Activated gamma-delta T cell treated with Interleukin-2 at 50 U/mL for 16 hours (primary cell): Measurements from ENCODE around the gene PIGS.
"Not testable (repeated sequence)": the region's sequence is repeated elsewhere in the genome, so short reads cannot be mapped to it uniquely, and the experiment has no call there.

Experiments used
- DNase-seq: peaks from one replicate; pipeline ENCODE4 v3.0.0-alpha.2; 2020

PIGS gene

DNA sequence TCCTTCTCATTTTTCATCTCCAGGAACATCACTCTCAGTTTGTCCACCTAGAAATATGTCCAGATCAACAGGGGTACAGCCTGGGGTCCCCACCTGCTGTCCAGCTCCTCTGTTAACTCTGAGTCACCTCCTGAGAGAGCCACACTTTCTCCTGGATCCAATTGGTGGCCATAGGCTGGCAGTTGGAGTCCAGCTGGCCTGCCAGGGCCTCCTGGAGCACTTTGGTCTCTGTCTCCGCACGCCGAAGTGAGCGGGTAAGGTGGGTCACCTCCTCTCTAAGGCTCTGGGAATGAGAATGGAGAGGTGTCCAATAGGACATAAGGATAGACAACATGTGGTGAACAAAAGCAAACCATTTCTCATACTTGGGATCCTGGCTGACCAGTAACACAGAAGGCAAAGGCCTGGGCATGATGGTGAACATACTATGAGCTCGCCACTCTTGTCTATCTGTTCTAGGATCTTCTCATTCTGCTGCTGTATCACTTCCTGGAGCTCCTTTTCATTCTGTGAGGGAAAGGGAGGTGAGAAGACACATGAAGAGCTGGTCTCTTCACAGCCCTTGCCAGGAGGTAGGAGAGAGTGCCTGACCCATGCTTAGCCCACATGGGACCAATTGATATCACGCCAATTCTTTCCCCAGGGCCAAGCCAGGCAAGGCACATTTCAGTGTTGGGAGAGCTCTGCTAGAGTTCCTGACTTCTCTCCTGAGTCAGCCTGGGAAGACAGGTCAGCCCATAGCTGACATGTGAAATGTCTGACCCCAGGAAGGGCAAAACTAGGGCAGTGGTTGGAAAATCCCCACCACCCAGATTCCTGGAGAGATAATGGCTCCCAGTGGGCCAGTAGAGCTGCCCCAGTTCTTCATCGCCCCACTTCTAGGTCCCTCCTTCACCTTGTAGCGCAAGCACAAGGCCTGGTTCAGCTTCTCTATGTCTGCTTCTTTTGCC, 7.2 kb upstream of the PIGS start:
- DNase-seq: no peak

DNA sequence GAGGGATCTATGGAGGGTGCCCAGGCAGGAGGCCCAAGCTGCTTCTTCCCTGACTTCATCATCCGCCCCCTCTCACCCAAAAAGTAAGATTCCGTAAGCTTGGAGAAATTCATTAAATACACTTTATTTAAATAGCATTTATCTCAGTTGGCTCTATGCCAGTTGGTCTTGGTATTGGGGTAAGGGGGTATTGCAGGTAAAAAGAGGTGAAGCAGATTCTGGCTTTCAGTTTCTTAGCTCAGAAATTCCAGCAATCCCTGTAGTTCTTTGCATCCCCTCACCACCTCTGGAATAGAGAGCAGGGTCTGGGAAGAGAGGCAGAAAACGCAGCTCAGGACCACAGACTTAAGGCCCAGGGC, 6.1 kb upstream of the PIGS start:
- DNase-seq: no peak

DNA sequence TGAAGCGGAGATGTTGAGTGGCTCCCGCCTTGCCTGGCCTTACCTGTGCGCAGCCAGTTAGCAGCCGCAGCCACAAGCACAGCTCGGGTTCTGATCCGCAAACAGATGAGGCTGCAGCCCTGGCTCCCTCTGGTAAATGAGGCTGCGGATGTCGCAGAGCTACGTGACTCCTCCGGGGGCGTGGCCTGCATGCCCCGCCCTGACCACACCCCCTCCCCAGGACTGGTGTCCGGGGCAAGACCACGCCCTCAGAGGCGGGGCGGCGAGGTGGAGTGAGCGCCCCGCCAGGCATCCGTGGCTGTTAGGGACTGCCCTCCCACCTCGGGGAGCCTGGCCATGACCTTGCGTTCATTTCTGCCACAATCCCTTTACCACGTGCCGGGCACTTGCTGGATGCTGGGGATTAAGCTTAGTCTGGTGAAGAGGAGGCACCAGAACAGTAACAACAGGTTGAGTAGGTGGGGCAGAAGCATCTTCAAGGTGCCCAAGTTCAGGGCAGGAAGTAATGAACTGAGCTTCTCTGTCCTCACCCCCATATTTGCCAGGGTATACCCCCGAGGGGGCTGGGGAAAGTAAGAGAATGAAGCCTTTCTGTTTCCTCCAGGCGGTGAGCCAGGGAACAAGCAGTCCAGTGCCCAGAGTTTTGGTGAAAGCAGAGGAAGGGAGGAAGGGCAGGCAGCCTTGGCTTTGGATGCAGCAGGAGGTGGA, 5.6 kb upstream of the PIGS start, which contains the start of gene ALDOC:
ALDOC (minus strand) TSS at position 138 of the 708 bp plus-strand sequence. CDS start 1,363 bp downstream, outside the sequence.
- DNase-seq: peak; percentile 99

DNA sequence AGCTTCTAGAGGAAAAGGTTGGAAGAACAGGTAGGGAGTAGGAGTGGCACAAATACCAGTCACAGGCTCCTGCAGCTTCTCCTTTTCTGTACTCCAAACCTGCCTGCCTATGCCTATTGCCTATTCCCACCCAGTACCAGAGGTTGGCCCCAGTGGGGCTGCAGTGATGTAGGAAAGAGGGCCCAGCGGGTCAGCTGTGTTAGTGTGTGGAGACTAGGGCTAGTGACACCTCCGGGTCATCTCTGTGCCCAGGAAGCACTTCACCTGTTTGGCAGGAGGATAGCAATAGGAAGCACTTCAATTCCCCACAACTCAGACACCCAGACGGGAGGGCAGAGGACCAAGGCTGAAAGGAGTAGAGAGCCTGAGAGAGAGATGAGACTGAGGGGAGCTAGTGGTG, 4.7 kb upstream of the PIGS start:
- not testable (repeated sequence) for DNase-seq

DNA sequence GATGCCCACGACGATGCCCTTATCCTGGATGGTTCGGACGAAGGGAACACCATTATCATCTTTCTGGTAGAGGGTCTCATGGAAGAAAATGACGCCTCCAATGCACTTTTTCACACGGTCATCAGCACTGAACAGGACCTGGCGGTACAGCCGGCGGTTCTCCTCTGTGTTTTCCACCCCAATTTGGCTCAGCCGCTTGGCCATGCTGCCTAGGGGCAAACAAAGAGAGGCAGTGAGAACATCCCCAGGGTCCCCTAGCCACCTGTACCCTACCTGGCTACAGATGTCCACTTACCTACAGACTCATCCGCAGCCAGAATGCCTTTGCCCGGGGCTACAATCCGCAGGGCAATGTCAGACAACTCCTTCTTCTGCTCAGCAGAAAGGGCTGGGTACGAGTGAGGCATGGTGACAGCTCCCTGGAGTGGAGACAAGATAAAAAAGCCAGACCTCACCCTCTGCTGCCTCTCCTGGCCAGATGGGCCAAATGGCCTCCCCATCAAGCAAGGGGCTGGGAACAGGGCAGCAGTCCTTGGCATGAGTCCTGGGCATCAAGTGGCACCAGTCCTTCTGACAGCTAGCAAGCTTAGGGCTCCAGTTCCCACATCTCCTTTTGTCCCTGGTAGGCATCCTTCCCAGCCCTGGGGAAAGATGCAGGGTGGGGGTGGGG, 3.9 kb upstream of the PIGS start:
- DNase-seq: no peak

DNA sequence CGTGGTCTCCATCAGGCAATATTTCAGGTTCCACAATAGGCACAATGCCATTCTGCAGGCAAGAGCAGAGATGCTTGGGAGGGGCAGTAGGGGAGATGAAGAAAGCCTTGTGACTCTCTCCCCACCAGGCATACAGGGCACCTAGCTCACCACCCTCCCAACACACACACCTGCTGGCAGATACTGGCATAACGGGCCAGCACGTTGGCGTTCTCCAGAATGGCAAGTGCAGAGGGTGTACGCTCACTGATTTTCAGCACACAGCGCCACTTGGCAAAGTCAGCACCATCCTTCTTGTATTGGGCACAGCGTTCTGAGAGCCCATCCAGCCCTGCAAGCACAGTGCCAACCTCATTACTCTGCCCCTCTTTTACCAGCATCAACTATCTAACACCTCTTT, 3.2 kb upstream of the PIGS start:
- no peak for DNase-seq

DNA sequence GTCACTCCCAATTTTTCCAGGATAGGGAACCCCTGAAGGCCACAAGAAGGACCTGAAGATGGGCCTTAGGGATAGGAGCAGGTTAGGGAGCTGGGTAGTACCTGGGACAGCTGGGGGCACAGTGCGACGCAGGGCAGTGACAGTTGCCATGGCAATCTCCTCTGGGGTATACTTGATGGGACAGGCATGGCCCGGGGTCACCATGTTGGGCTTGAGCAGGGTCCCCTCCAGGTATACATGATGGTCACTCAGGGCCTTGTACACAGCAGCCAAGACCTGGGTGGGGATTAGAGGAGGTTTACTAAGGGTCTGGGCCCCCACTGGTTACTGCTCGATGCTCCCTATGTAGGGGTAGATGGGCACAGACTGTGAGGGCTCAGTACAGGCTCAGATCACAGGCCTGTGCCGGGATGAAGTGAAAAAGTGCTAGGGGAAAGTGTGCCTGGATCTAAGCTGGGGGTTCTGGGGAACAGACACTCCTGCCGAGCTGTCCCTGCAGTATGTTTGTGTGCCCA, 2.7 kb upstream of the PIGS start:
- no peak for DNase-seq

DNA sequence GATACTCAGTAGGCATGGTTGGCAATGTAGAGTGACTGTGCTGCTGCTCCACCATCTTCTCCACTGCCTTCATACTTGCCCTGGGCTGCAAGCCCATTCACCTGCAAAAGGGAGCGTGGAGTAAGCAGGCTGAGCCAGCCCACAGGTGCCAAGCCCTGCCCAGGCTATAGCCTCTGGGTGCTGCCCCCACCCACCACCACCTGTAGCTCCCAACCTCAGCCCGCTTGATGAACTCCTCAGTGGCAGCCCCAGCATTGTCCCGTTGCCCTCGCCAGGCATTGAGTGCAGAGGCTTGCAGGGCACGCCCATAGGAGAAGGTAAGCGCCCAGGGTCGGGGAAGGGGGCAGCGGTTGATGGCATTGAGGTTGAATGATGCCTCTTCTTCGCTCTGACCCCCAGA, 2.2 kb upstream of the PIGS start:
- DNase-seq: no peak

DNA sequence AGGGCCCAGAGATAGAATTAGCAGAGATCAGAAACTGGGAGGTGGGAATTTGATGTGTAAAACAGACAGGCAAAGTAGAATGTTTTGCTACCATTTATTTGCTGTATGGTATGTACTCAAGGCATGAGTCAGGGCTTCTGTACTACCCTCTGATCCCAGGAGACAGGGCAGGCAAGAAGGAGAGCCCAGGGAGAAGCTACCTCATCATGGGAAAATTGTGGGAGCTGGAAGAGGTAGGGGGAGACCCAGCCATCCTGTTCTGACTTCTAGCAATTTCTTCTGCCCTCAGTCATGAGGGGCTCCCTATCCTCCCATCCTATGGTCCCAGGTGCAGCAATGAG, 1.7 kb upstream of the PIGS start:
- DNase-seq: no peak

DNA sequence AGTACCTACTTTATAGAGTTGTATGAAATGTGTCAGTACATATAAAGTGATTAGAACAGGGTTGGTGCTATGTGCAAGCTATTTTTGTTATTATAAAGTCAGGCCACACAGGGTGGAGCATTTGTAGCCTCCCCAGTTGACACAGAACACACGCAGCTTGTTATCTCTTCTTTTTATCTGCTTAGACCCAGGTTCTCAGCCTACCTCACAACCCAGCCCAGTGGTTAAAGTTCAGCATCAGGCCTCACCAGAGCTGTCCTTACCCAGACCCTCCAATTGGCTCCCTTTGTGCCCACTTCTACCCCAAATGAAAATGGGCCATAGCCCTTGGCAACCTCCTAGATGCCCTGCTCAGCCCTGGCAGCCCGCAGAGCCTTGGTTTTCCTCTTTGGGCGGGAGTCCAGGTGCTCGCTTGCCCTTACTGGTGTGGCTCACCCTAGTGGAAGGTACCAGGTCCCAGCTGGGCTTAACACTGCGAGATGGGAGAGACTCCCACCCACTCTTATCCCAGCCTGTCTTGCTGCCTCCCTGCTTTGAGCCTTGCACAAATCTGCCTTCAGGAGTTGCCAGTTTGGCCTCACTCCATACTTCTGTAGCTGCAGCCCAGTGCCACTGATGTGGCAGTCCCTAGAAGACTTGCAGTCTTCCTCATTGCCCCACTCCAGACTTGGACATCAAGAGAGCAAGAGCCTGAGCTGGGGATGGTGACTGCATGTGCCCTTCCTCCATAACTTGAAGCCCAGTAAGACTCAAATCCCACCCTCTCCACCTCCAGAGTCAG, 1.1 kb upstream of the PIGS start:
- DNase-seq: no peak

DNA sequence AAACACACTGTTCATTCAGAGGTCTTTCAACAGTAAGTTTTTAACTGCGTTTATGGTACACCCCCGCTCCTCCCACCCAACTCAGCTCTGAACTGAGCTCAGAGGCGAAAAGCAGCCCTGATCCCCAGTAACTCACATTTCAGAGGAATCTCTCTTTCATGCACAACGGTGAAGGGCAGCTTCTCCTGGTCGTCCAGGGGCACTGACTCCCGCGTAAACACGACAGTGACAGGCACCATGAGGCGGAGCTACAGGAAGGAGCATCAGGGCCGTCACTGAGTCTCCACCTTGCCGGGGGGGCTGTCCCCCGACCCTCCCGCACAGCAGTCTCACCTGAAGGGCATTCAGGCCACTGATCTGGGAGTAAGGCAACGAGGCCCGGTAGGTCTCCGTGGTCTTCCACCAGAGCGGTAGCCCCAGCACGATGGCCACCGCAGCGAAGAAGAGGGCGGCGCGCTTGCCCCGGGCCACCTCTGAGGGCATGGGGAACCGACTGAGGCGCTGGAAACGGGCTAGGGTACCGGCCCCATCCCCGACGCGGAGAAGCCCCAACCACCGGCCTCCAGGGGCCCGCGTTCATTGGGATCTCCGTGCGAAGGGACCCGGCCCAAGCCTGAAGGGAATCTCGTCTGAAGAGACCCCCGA, 486 bp downstream of the PIGS start:
- DNase-seq: peak; percentile 40

DNA sequence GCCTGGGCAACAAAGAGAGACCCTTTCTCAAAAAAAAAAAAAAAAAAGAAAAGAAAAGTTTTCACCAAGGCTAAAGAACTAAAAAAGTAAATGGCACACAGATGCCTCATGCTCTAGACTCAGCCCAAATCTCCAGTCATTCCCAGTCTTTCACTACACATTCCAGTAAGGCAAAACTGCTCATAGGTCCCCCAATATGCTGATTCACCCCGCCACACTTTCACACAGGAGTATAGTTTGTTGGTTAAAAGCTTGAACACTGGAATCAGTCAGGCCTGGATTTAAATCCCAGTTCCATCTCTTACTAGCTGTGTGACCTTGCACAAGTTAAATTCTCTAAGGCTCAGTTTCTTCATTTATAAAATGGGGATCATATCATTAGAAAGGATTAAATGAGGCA, 1.9 kb downstream of the PIGS start:
- no peak for DNase-seq

DNA sequence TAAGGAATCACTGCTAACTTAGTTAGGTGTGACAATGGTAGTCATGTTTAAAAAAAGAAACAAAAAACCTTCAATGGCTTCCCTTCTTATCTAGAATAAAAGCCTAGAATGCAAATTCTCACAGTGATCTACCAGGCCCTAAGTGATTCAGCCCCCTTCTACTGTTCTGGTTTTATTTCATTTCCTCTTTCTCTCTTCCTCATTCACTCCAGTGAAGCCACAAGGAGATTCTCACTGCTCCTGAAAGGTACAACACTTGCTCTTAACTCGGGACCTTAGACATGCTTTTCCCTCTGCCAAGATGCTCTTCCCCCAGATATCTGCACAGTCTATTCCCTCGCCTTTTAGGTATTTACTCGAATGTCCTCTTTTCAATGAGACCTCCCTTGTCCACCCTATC, 3.7 kb downstream of the PIGS start:
- DNase-seq: no peak

DNA sequence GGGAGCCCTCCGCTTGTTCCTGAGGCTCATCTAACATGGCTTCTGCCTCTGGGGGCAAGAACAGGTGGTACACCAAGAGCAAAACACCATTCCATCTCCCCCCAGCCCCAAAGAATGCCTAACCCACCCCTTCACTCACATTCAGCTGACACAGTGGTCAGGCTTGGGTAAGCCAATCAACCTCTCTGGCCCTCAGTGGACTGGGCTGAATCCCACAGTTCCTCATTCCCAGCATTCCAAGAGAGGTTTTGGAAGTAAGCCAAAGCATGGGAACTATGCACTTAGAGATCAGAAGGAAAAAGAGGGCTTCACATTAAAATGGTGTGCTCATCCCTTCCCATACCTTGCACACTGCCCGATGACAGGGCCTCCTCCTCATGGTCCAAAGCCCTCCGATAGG, 7.8 kb downstream of the PIGS start:
- no peak for DNase-seq

DNA sequence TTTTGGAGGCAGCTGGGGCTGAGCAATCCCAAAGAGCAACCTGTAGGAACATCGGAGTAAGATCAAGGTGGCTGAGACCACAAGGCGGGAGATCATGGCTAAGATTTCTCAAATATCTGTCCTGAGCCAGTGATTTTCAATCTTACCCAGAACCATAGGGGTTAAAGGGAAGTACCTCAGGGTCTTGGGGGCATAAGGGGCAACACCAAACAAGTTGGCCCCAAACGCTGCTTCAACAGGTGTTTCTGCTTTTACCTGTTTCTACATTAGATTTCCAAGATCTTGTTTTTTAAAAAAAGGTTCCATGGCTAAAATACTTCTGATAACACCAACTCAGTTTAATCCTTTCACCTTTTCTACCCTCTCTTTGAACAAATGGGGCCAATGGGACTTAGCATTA, 16.3 kb downstream of the PIGS start:
- no peak for DNase-seq

DNA sequence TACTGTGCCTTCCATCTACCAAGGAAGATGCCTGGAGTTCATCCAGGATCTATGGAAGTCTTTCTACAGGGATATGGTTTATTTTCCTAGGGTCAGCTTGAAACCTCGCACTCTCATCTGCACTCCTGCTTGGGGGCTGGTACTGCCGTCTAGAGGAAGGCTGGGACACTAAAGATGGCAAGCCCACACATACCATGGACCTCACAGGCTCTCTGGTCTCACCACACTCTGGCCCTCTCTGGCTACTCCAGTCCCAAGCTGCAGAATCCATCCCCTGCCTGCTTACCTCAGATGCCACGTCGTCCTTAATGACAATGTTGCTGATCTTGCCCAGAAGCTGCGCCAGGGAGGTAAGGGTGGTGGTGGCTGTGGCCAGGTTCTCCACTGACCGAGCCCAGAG, 16.8 kb downstream of the PIGS start:
- no peak for DNase-seq

DNA sequence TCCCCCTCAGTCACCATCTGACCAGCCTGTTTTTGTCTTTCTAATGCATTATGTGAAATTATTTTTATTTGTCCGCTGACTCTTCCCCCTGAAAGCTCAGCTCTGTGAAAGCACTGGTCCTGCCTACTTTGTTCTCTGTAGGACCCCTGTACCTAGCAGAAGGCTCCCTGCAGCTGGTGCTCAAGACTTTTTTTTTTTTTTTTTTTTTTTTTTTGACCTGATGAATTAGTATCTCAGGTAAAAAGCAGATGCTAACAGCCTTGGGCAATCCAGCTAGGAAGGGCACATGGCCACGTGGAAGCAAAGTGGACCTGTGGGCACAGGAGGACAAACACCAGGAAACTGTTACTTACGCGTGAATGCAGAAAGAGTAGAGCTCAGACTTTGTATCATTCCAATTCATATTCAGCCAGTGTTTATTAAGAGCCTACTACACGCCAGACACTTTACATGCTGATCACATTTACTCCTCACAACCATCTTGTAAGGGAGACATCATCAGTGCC, 18.3 kb downstream of the PIGS start:
- DNase-seq: no peak

DNA sequence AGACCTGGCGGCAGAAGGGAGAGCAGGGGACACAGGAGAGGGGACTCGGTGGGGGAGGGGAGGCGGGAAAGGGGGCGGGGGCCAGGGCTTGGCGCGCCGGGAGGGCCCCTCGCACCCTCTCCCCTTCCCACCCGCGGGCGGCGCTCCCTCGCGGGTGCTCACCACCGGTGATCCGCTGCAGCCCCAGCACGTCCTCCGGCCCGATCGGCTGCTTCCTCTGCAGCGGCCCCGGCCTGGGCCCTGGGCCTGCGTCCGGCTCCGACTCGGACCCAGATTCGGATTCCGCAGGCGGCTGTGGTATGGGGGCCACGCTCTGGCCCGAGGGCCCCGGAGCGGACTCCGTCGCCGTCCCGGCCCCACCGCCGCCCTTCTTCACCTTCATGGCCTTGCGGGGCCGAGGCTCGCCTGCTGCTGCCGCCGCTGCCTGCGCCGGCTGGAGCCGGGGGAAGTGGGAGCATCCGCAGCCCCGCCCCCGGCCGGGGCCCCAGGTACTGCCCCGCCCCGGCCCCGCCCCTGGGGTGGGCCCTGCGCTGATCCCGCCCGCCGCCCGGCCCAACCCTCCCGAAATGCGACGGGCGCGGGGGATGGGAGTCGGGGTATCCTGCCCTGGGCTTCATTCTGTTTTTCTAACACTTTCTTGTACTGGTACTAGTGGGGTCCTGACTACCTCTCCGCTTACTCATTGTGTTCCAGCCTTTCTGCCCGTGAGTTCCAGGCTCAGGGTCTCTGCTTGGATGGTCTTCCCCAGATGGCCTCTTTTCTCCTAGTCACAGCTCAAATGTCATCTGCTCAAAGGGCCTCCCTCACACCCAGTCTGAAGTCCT, 18.9 kb downstream of the PIGS start, which contains the start of gene UNC119:
UNC119 (minus strand) TSS at position 449 of the 824 bp plus-strand sequence; CDS start at position 382, 67 bp downstream.
- DNase-seq: peak; percentile 73

DNA sequence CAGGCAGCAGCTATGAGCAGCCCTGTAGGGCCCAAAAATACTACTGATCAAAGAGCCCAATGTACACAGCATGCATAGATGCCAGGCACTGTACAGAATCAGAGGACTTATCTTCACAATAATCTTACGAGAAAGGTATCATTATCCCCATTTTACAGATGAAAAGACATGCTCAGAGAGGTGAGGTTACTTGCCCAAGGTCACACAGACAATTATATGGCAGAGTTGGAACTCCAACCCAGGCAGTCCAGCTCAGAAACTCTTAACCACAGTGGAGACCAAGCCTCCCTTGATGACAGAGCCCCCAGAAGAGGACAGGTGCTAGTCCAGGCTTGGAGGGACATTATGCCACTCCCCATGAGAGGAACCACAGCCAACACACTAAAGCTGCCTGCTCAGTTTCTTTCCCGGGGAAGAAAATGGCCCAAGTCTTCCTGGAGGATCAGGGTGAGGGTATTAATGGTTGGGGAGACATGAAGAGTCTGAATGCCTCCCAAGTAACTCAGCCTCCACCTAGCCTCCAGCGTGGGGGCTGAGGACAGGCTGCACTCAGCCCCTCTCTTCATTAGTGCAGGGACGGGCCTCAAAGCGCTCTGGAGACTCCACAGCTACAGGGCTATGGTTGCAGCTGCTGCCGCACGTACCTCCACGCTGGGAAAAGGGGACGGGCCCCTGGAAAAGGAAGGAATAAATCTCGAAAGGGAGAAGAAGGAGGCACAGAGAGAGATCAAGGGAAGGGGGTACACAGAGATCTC, 19.7 kb downstream of the PIGS start:
- no peak for DNase-seq

DNA sequence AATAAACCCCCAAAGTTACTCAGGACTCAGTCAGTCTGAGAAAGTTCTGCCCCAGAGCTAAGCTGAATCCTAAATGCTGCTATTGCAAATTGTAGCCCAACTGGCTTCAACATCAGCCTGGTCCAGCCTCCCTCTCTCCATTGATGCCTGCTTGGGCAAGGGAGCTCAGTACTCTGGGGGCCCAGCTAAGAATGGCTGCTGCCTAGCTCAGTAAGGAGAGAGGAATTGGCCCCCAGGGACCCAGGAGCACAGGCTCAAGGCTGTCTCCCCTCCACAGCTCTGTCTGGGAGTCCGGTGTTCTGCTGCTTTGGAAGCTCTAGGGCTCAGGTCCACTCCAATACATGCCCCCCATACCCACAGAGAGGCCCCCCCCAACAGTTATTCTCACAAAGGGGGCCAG, 20.5 kb downstream of the PIGS start:
- DNase-seq: no peak
